H7 (cell line): ENCODE results near the gene CALCOCO1. TPM values are rescaled to one million over a fixed set of nuclear protein-coding genes. Genes with fewer than 3 reads are reported as not detected.

ENCODE experiments used
- DNase-seq: peaks from one replicate; pipeline ENCODE4 v3.0.0; 2012
- H3K27me3 ChIP-seq: 2 replicates; pipeline ENCODE4 v1.6.0; 2011; ENCODE audit warnings: mild to moderate bottlenecking, low read length; ENCODE audit not compliant: control insufficient read depth, insufficient read depth
- H3K36me3 ChIP-seq: replicated peaks from 2 replicates; pipeline ENCODE4 v1.5.1; 2011; ENCODE audit warnings: low read length; ENCODE audit not compliant: control insufficient read depth, insufficient read depth
- H3K4me3 ChIP-seq: 2 replicates; pipeline ENCODE4 v1.5.1; 2011; ENCODE audit warnings: low read depth, mild to moderate bottlenecking, control low read depth, low read length, moderate library complexity; ENCODE audit not compliant: insufficient read depth
- total RNA-seq: library from RNA; depleted of rRNA; stranded (reverse); fragments of >200 nt; shearing (Covaris generic); gene quantifications from 2 replicates; pipeline ENCODE4 v1.2.3, GENCODE V29; 2014

Gene CALCOCO1
- total RNA-seq, 1 experiment from 2014 or later = 17.3 TPM

- Histone ChIP-seq H3K4me3 (peak overlapping the region; percentile 22; the same call in 1 of the 2 replicates), H3K36me3 (no peaks in the 10 kb centered on the region), H3K27me3 (peaks cover 47% of the 10 kb centered on the region)
- DNase-seq = peak; percentile 88
These were observed 30.0 kb upstream of the CALCOCO1 start for GRCh38 chr12:53757101-53757770.

- Histone ChIP-seq H3K36me3 (no peaks in the 10 kb centered on the region), H3K4me3 (peak overlapping the region; percentile 22; the same call in 1 of the 2 replicates), H3K27me3 (peaks cover 54% of the 10 kb centered on the region)
- no peak for DNase-seq
These were observed 29.2 kb upstream of the CALCOCO1 start for GRCh38 chr12:53756300-53757100.

GRCh38 chr12:53755893-53756292, 28.6 kb upstream of the CALCOCO1 start:
- DNase-seq = no peak
- Histone ChIP-seq H3K36me3 (no peaks in the 10 kb centered on the region), H3K27me3 (peaks cover 60% of the 10 kb centered on the region), H3K4me3 (no peak overlapping the region)

GRCh38 chr12:53755451-53755891, 28.2 kb upstream of the CALCOCO1 start:
- DNase-seq = peak; percentile 82
- no peaks in the 10 kb centered on the region for H3K36me3 ChIP-seq
- no peak overlapping the region for H3K4me3 ChIP-seq
- peaks cover 65% of the 10 kb centered on the region for H3K27me3 ChIP-seq

GRCh38 chr12:53754633-53755264, 27.5 kb upstream of the CALCOCO1 start:
- Histone ChIP-seq H3K27me3 (peaks cover 71% of the 10 kb centered on the region), H3K36me3 (no peaks in the 10 kb centered on the region), H3K4me3 (no peak overlapping the region)
- DNase-seq = no peak

- no peak overlapping the region for H3K4me3 ChIP-seq
- no peak for DNase-seq
- no peaks in the 10 kb centered on the region for H3K36me3 ChIP-seq
- peaks cover 73% of the 10 kb centered on the region for H3K27me3 ChIP-seq
These were observed 26.9 kb upstream of the CALCOCO1 start for GRCh38 chr12:53754188-53754585.

- Histone ChIP-seq H3K36me3 (no peaks in the 10 kb centered on the region), H3K4me3 (no peak overlapping the region), H3K27me3 (peaks cover 77% of the 10 kb centered on the region)
- no peak for DNase-seq
These were observed 25.4 kb upstream of the CALCOCO1 start for GRCh38 chr12:53752621-53753020.

GRCh38 chr12:53752192-53752601, 24.9 kb upstream of the CALCOCO1 start:
- Histone ChIP-seq H3K4me3 (peak overlapping the region; percentile 35), H3K36me3 (no peaks in the 10 kb centered on the region), H3K27me3 (peaks cover 78% of the 10 kb centered on the region)
- DNase-seq = no peak

GRCh38 chr12:53751336-53752191, 24.3 kb upstream of the CALCOCO1 start, which contains the start of gene CISTR:
Gene CISTR (minus strand): TSS chr12:53751979.
- peak within 1 kb of the TSS; percentile 35 for H3K4me3 ChIP-seq
- DNase-seq = peak; percentile 80
- peaks cover 84% of the 10 kb centered on the region for H3K27me3 ChIP-seq
- no peaks in the 10 kb centered on the region for H3K36me3 ChIP-seq

- peaks cover 86% of the 10 kb centered on the region for H3K27me3 ChIP-seq
- DNase-seq = peak; percentile 84
These were observed 23.6 kb upstream of the CALCOCO1 start for GRCh38 chr12:53750812-53751335.

GRCh38 chr12:53749986-53750811, 22.9 kb upstream of the CALCOCO1 start:
- DNase-seq = no peak

More at GRCh38 chr12:53750812-53751335, 23.6 kb upstream of the CALCOCO1 start:
- H3K4me3 ChIP-seq = peak overlapping the region; percentile 35
- H3K36me3 ChIP-seq = no peaks in the 10 kb centered on the region

GRCh38 chr12:53748072-53748840, 21.0 kb upstream of the CALCOCO1 start:
- no peaks in the 10 kb centered on the region for H3K36me3 ChIP-seq
- no peak overlapping the region for H3K4me3 ChIP-seq
- peak; percentile 70 for DNase-seq
- peaks cover 78% of the 10 kb centered on the region for H3K27me3 ChIP-seq

More at GRCh38 chr12:53749986-53750811, 22.9 kb upstream of the CALCOCO1 start:
- peaks cover 89% of the 10 kb centered on the region for H3K27me3 ChIP-seq
- peak overlapping the region; percentile 35; the same call in 1 of the 2 replicates for H3K4me3 ChIP-seq
- H3K36me3 ChIP-seq = no peaks in the 10 kb centered on the region
